Iris pigment epithelial cell (primary cell): ENCODE data around the gene IL17REL.

Experiments
- DNase-seq: peaks from one replicate; pipeline ENCODE4 v3.0.0-alpha.2; 2011; ENCODE audit warnings: low read depth

Gene IL17REL

GRCh38 chr22:50022171-50022819, 9.7 kb upstream of the IL17REL start:
- no peak for DNase-seq

- no peak for DNase-seq
Observed at GRCh38 chr22:50020606-50021005, 8.0 kb upstream of the IL17REL start.

GRCh38 chr22:50019316-50019715, 6.8 kb upstream of the IL17REL start:
- no peak for DNase-seq

- no peak for DNase-seq
Observed at GRCh38 chr22:50018608-50019285, 6.2 kb upstream of the IL17REL start.

- no peak for DNase-seq
Observed at GRCh38 chr22:50017701-50018224, 5.2 kb upstream of the IL17REL start.

- DNase-seq, result no peak
Observed at GRCh38 chr22:50016988-50017700, 4.6 kb upstream of the IL17REL start.

- DNase-seq, result no peak
Observed at GRCh38 chr22:50016308-50016987, 3.9 kb upstream of the IL17REL start.

GRCh38 chr22:50015451-50016307, 3.1 kb upstream of the IL17REL start:
- no peak for DNase-seq

GRCh38 chr22:50014655-50015401, 2.3 kb upstream of the IL17REL start:
- DNase-seq, result no peak

- no peak for DNase-seq
Observed at GRCh38 chr22:50014053-50014501, 1.5 kb upstream of the IL17REL start.

- no peak for DNase-seq
Observed at GRCh38 chr22:50011447-50012210, 936 bp downstream of the IL17REL start.

GRCh38 chr22:50010676-50011446, 1.7 kb downstream of the IL17REL start:
- no peak for DNase-seq

- no peak for DNase-seq
Observed at GRCh38 chr22:50009765-50010675, 2.5 kb downstream of the IL17REL start.

- DNase-seq, result no peak
Observed at GRCh38 chr22:50009251-50009650, 3.3 kb downstream of the IL17REL start.

GRCh38 chr22:50008151-50009040, 4.2 kb downstream of the IL17REL start:
- no peak for DNase-seq

GRCh38 chr22:50007057-50007511, 5.5 kb downstream of the IL17REL start:
- DNase-seq, result no peak

GRCh38 chr22:50004918-50005317, 7.6 kb downstream of the IL17REL start:
- DNase-seq, result no peak
